Stimulated activated CD4-positive, alpha-beta T cell treated with anti-CD3 and anti-CD28 coated beads, Interleukin-2, amount 100 ng/mL, for 4 hours (primary cell): Measurements from ENCODE around the gene BCL2.

Experiments
- DNase-seq: peaks from one replicate; pipeline ENCODE4 v3.0.0-alpha.2; 2020; ENCODE audit warnings: low read depth

Gene BCL2

DNA sequence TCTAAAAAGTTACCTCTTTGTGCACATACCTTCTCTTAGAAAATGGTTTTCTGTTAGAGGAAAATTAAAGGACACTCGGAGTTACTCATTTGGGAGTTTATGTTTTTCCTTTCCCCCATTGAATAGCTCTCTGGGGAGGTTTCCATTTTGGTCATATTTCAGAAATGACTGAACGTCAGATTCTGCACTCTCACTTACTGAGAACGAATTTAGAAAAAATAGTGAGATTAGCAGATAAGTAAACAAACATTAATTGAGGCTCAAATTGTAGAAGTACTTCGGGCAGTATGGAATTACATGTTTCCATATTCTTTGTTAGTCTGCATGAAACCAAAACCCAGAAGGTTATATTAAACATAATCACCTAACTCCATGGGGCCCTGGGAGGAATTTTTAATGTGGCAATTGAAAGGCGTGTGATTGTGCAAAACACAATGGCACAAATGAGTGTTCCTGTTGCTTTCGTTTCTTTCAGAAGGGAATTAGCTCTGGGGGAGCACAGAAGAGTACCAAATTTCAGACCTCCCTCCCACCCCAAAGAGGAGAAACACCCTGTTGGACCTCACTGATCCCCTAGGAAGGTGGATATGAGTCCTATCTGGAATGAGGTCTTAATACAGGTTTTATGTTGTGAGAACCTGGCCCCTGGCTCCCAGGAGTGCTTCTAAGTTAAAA is 212.3 kb downstream of the BCL2 start:
- no peak for DNase-seq

DNA sequence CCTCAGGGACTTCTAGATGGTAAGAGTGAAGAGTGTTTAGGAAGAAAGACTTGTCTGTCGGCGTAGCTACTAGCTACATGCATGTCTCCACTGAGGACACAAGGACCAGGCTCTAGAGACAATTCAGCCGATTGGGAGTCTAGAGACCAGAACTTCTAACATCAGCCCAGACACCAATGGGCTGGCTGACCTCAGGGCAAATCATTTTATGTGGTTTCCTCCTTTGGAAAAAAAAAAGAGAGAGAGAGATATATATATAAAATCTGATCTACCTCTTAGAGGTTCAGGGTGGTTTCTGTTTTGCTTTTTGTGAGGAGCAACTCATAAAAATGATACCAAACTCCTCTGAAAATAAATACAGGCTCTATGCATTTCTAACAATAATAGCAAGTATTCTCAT is 212.8 kb downstream of the BCL2 start:
- DNase-seq, result no peak

- no peak for DNase-seq
These were observed 213.8 kb downstream of the BCL2 start for GRCh38 chr18:63105636-63106316.

DNA sequence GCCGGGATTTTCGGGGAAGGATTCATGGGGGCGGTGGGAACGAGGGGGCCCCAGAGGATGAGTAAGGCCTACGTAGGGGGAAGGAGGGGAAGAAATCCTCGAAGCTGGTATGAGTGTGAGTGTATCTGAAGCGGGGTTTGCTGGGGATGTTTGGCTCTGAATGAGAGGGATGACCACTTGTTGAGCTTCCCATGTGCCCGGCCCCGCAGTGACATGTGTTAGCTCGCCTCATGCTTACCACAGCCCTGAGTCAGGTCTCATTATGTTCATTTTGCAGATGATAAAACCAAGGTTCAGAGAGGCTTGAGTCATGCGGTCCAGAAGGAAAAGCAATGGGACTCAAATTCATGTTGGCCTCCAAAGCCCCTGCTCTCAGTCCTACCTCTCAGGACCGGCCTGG is 214.7 kb downstream of the BCL2 start:
- no peak for DNase-seq

DNA sequence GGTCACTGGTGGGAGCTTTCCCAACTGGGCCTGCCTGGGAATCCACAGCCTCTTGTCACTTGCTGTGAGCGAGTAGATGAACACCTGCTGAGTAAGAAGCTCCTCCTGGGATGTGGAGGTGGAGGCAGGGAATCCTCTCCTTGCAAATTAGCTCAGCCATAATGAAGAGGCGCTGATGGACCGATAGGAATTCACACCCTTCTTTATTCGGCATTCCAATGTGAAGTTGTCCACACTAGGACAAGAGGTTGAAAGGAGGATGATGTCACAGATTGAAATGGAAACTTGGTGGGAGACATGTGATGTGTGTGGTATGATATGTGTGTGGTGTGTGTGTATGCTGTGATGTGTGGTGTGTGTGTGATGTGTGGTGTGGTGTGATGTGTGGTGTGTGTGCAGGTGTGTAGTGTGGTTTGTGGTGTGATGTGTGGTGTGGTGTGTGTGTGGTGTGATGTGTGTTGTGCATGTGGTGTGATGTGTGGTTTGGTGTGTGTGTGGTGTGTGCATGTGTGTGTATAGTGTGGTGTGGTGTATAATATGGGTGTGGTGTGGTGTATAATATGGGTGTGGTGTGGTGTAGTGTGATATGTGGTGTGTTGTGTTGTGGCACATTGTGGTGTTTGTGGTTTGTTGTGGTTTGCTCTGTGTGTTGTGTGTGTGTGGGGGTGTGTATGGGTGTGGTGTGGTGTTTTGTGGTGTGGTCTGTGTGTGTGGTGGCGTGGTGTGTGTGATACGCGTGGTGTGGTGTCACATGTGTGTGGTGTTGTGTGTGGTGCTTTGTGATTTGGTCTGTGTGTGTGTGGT is 216.4 kb downstream of the BCL2 start:
- DNase-seq, result no peak

GRCh38 chr18:63100630-63101055 is 218.9 kb downstream of the BCL2 start:
- no peak for DNase-seq

GRCh38 chr18:63099848-63100629 is 219.5 kb downstream of the BCL2 start:
- no peak for DNase-seq

GRCh38 chr18:63099091-63099840 is 220.3 kb downstream of the BCL2 start:
- DNase-seq, result no peak

- no peak for DNase-seq
These were observed 221.3 kb downstream of the BCL2 start for GRCh38 chr18:63098018-63098981.

- DNase-seq, result no peak
These were observed 222.4 kb downstream of the BCL2 start for GRCh38 chr18:63097178-63097577.

DNA sequence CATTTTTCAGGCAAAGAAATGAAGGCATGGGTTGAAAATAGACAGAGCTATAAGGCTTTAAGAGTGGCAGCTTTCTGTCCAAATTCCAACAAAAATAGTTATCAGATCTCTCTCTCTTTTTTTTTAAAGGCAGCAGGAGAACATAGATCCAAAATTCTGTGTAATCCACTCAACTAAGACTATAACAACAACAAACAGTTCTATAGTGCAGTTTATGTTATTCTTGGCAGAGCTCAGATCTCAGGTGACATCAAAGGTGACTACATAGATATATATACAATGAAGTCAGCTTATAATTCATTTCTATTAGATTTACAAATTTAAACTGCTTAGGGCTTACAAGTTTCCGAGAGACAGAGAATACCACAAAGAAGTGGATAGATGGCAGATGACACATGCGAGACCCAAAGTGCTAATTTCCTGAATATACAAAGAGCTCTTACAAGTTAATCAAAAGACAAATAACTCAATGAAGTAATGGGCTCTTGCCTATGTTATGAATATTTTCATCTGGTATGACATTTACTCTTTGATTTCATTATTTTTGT is 223.2 kb downstream of the BCL2 start:
- DNase-seq, result no peak

GRCh38 chr18:63095768-63096167 is 223.8 kb downstream of the BCL2 start:
- no peak for DNase-seq

DNA sequence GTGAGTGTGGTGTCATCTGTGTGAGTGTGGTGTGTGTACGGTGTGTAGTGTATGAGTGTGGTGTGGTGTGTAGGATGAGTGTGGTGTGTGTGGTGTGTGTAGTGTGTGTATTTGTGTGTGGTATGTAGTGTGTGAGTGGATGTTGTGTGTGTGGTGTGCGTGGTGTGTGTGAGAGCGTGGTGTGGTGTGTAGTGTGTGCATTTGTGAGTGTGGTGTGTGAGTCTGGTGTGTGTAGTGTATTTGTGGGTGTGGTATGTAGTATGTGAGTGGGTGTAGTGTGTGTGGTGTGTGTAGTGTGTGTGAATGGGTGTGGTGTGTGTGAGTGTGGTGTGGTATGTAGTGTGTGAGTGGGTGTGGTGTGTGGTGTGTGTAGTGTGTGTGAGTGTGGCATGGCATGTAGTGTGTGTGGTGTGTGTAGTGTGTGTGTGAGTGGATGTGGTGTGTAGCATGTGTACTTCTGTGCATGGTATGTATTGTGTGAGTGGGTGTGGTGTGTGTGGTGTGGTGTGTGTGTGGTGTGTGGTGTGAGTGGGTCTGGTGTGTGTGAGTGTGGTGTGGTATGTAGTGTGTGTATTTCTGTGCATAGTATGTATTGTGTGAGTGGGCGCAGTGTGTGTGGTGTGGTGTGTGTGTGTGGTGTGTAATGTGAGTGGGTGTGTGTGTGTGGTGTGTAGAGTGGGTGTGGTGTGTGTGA is 227.8 kb downstream of the BCL2 start:
- DNase-seq, result no peak

DNA sequence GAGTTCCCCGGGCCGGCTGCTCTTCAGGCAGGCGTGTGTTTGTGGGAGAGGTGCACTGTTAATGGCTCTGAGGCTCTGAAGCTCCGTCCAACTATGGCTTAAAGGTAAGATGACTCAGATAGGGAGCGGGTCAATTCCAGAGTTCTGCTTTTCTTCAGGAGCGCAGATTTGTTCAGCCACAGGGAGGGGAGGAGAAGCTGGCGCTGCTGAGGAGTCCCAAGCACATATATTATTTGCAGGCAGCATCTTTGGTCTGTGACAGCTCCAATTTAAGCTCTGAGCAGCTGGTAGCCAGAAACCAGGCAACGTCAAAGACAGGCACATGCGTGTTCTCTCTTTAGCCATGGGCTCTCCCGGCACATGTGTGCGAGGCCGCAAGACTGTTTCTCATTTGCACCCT is 229.2 kb downstream of the BCL2 start:
- no peak for DNase-seq

GRCh38 chr18:63089041-63089440 is 230.5 kb downstream of the BCL2 start:
- DNase-seq, result no peak

DNA sequence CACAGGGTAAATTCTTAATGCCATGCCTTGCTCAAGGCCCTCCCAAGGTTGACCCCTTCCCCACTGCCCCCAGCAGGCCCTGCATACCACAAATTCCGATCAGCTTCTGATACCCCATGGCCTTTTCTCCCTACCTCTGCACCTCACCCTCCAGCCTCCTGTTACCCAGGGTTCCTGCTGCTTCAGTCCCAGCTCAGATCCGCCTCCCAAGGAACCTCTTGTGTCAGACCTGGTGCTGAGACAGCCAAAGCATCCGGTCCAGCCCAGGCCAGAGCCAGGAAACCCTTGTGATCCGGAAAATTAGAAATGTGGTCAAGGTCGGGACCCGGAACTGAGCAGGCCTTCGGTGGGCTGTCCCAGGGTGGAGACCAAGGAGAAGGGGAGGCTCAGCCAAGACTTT is 231.3 kb downstream of the BCL2 start:
- no peak for DNase-seq

GRCh38 chr18:63087421-63088230 is 231.9 kb downstream of the BCL2 start:
- no peak for DNase-seq

- DNase-seq, result no peak
These were observed 234.0 kb downstream of the BCL2 start for GRCh38 chr18:63085611-63086010.

- no peak for DNase-seq
These were observed 235.3 kb downstream of the BCL2 start for GRCh38 chr18:63084219-63084618.
